ENCODE measurements around the gene PHF8.

Gene PHF8

DNA sequence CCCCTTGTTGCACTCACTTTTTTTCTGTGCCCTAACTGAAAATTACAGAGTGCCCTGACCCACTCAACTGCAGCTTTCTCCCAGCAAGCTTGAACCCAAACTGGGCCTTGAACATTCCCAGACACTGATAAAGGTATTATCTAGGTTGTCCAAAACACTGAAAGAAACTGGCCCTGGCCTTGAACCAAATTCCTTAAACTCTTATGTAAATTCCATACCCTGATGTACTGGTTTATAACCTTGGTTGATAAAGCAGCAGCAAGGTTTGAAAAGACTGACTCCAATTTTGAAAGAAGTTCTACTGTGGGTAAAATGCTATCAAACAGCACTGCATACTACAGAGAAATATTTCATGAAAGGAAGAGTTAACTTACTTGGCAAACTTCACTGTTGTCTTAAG, 125.6 kb downstream of the PHF8 start:
- Histone ChIP-seq H3K4me1 (no peaks in the 10 kb centered on the region), H3K9me3 (no peaks in the 10 kb centered on the region), H3K4me3 (ENCODE audit: low read depth, low read length) (no peak overlapping the region), H3K36me3 (no peaks in the 10 kb centered on the region), H3K27me3 (no peaks in the 10 kb centered on the region)
- DNase-seq: no peak
- TF ChIP-seq, protein P1, sequence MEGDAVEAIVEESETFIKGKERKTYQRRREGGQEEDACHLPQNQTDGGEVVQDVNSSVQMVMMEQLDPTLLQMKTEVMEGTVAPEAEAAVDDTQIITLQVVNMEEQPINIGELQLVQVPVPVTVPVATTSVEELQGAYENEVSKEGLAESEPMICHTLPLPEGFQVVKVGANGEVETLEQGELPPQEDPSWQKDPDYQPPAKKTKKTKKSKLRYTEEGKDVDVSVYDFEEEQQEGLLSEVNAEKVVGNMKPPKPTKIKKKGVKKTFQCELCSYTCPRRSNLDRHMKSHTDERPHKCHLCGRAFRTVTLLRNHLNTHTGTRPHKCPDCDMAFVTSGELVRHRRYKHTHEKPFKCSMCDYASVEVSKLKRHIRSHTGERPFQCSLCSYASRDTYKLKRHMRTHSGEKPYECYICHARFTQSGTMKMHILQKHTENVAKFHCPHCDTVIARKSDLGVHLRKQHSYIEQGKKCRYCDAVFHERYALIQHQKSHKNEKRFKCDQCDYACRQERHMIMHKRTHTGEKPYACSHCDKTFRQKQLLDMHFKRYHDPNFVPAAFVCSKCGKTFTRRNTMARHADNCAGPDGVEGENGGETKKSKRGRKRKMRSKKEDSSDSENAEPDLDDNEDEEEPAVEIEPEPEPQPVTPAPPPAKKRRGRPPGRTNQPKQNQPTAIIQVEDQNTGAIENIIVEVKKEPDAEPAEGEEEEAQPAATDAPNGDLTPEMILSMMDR (IDR thresholded peaks at IDR 0.05; ENCODE audit: low read depth, low read length): no peak

DNA sequence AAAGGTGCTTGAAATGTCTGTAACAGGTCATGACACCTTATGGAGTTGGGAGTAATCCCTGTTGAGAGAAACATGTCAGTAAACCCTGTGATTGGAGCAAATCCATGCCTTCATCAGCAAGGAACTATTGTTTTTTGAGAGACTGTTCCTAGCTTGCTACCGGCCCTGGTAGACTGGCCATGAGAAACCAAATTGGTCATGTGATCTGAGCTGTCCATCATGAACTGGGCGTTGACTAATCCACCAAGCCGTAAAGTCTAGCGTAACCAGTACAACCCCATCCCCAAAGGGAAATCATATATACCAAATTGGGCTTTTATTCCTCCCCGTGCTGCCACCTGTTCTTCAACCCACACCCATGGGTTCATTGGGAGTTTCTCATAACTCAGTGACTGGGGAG, 143.7 kb downstream of the PHF8 start:
- Histone ChIP-seq H3K27me3 (no peaks in the 10 kb centered on the region), H3K36me3 (no peaks in the 10 kb centered on the region)
- TF ChIP-seq, protein P1 (IDR thresholded peaks at IDR 0.05; ENCODE audit: low read depth, low read length): no peak

DNA sequence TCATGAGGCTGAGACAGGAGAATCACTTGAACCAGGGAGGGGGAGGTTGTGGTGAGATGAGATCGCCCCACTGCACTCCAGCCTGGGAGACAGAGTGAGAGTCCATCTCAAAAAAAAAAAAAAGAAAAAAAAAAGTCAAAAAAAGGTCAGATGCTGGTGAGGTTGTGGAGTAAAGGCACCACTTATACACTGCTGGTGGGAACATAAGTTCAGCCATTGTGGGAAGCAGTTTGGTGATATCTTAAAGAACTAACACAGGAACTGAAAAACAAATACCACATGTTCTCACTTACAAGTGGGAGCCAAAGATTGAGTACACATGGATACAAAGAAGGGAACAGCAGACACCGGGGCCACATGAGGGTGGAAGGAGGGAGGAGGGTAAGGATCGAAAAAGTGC, 149.0 kb downstream of the PHF8 start:
- no peaks in the 10 kb centered on the region for H3K27me3 ChIP-seq
- H3K4me1 ChIP-seq: no peaks in the 10 kb centered on the region
- H3K4me3 ChIP-seq (ENCODE audit: low read depth, low read length): no peak overlapping the region
- H3K9me3 ChIP-seq: no peaks in the 10 kb centered on the region
- no peak for DNase-seq
- TF ChIP-seq, protein P1 (IDR thresholded peaks at IDR 0.05; ENCODE audit: low read depth, low read length): no peak
- no peaks in the 10 kb centered on the region for H3K36me3 ChIP-seq

More for the DNA sequence above, 143.7 kb downstream of the PHF8 start:
- Histone ChIP-seq H3K4me3 (ENCODE audit: low read depth, low read length) (no peak overlapping the region), H3K9me3 (no peaks in the 10 kb centered on the region), H3K4me1 (no peaks in the 10 kb centered on the region)
- no peak for DNase-seq
